HEK293 (cell line): ENCODE data around the gene SNAP91.

Source experiments
- BCL11A ChIP-seq: fragments of 450-650 bp; formaldehyde crosslinking; IDR thresholded peaks from 2 replicates; pipeline ENCODE4 v1.5.1; 2016; ENCODE audit warnings: low read depth, missing biosample characterization, missing genetic modification characterization
- BCL11B ChIP-seq: fragments of 450-650 bp; formaldehyde crosslinking; IDR thresholded peaks from 2 replicates; pipeline ENCODE4 v1.5.1; 2016; ENCODE audit warnings: low read depth, missing biosample characterization, missing genetic modification characterization
- EGR2 ChIP-seq: fragments of 450-650 bp; formaldehyde crosslinking; IDR thresholded peaks from 2 replicates; pipeline ENCODE4 v1.5.1; 2016; ENCODE audit warnings: low read depth, missing biosample characterization, missing genetic modification characterization
- GLIS1 ChIP-seq: fragments of 450-650 bp; formaldehyde crosslinking; IDR thresholded peaks from 2 replicates; pipeline ENCODE4 v1.5.1; 2016; ENCODE audit warnings: missing biosample characterization, missing genetic modification characterization
- GLIS2 ChIP-seq: fragments of 450-650 bp; formaldehyde crosslinking; IDR thresholded peaks from 2 replicates; pipeline ENCODE4 v1.5.1; 2016; ENCODE audit warnings: missing biosample characterization, missing genetic modification characterization
- KLF1 ChIP-seq: fragments of 450-650 bp; formaldehyde crosslinking; IDR thresholded peaks from 2 replicates; pipeline ENCODE4 v1.5.1; 2016; ENCODE audit warnings: missing biosample characterization, missing genetic modification characterization
- KLF16 ChIP-seq: fragments of 450-650 bp; formaldehyde crosslinking; IDR thresholded peaks from 2 replicates; pipeline ENCODE4 v1.5.1; 2017; ENCODE audit warnings: missing biosample characterization, missing genetic modification characterization
- KLF17 ChIP-seq: fragments of 450-650 bp; formaldehyde crosslinking; IDR thresholded peaks from 2 replicates; pipeline ENCODE4 v1.5.1; 2016; ENCODE audit warnings: missing biosample characterization, missing genetic modification characterization
- KLF7 ChIP-seq: fragments of 450-650 bp; formaldehyde crosslinking; IDR thresholded peaks from 2 replicates; pipeline ENCODE4 v1.5.1; 2016; ENCODE audit warnings: missing biosample characterization, missing genetic modification characterization, borderline replicate concordance
- KLF8 ChIP-seq: fragments of 450-650 bp; formaldehyde crosslinking; IDR thresholded peaks from 2 replicates; pipeline ENCODE4 v1.5.1; 2016; ENCODE audit warnings: missing biosample characterization, missing genetic modification characterization
- SP2 ChIP-seq: fragments of 450-650 bp; formaldehyde crosslinking; IDR thresholded peaks from 2 replicates; pipeline ENCODE4 v1.5.1; 2016; ENCODE audit warnings: missing biosample characterization, missing genetic modification characterization
- SP7 ChIP-seq: fragments of 450-650 bp; formaldehyde crosslinking; IDR thresholded peaks from 2 replicates; pipeline ENCODE4 v1.5.1; 2016; ENCODE audit warnings: missing biosample characterization, missing genetic modification characterization
- ZBTB26 ChIP-seq: fragments of 450-650 bp; formaldehyde crosslinking; optimal IDR thresholded peaks from 2 replicates; pipeline ENCODE3; 2016; ENCODE audit warnings: missing biosample characterization, mild to moderate bottlenecking, missing genetic modification characterization
- ZBTB48 ChIP-seq: fragments of 450-650 bp; formaldehyde crosslinking; IDR thresholded peaks from 2 replicates; pipeline ENCODE4 v1.5.1; 2016; ENCODE audit warnings: missing biosample characterization, missing genetic modification characterization
- ZBTB49 ChIP-seq: fragments of 450-650 bp; formaldehyde crosslinking; IDR thresholded peaks from 2 replicates; pipeline ENCODE4 v1.5.1; 2016; ENCODE audit warnings: missing biosample characterization, missing genetic modification characterization, low read depth
- ZFP69B ChIP-seq: fragments of 450-650 bp; formaldehyde crosslinking; IDR thresholded peaks from 2 replicates; pipeline ENCODE4 v1.5.1; 2016; ENCODE audit warnings: missing biosample characterization, missing genetic modification characterization
- ZNF132 ChIP-seq: fragments of 450-650 bp; formaldehyde crosslinking; IDR thresholded peaks from 2 replicates; pipeline ENCODE4 v1.5.1; 2017; ENCODE audit warnings: missing biosample characterization, missing genetic modification characterization, borderline replicate concordance
- ZNF174 ChIP-seq: fragments of 450-650 bp; formaldehyde crosslinking; IDR thresholded peaks from 2 replicates; pipeline ENCODE4 v1.5.0; 2017; ENCODE audit warnings: missing biosample characterization, mild to moderate bottlenecking, missing genetic modification characterization
- ZNF175 ChIP-seq: fragments of 450-650 bp; formaldehyde crosslinking; IDR thresholded peaks from 2 replicates; pipeline ENCODE4 v1.5.1; 2016; ENCODE audit warnings: missing biosample characterization, missing genetic modification characterization
- ZNF2 ChIP-seq: fragments of 450-650 bp; formaldehyde crosslinking; IDR thresholded peaks from 2 replicates; pipeline ENCODE4 v1.5.1; 2016; ENCODE audit warnings: missing biosample characterization, missing genetic modification characterization
- ZNF221 ChIP-seq: fragments of 450-650 bp; formaldehyde crosslinking; IDR thresholded peaks from 2 replicates; pipeline ENCODE4 v1.5.1; 2017; ENCODE audit warnings: missing biosample characterization, missing genetic modification characterization, borderline replicate concordance
- ZNF248 ChIP-seq: fragments of 450-650 bp; formaldehyde crosslinking; IDR thresholded peaks from 2 replicates; pipeline ENCODE4 v1.5.1; 2017; ENCODE audit warnings: missing biosample characterization, missing genetic modification characterization
- ZNF335 ChIP-seq: fragments of 450-650 bp; formaldehyde crosslinking; conservative IDR thresholded peaks from 2 replicates; pipeline ENCODE4 v1.5.1; 2016; ENCODE audit warnings: missing biosample characterization, missing genetic modification characterization
- ZNF404 ChIP-seq: fragments of 450-650 bp; formaldehyde crosslinking; IDR thresholded peaks from 2 replicates; pipeline ENCODE4 v1.5.1; 2017; ENCODE audit warnings: missing biosample characterization, missing genetic modification characterization
- ZNF48 ChIP-seq: fragments of 450-650 bp; formaldehyde crosslinking; IDR thresholded peaks from 2 replicates; pipeline ENCODE4 v1.5.1; 2016; ENCODE audit warnings: missing biosample characterization, missing genetic modification characterization
- ZNF521 ChIP-seq: fragments of 450-650 bp; formaldehyde crosslinking; IDR thresholded peaks from 2 replicates; pipeline ENCODE4 v1.5.1; 2017; ENCODE audit warnings: missing biosample characterization, mild to moderate bottlenecking, missing genetic modification characterization
- ZNF561 ChIP-seq: fragments of 450-650 bp; IDR thresholded peaks from 2 replicates; pipeline ENCODE4 v1.5.1; 2018; ENCODE audit warnings: missing biosample characterization, missing genetic modification characterization, borderline replicate concordance
- ZNF585B ChIP-seq: fragments of 450-650 bp; formaldehyde crosslinking; IDR thresholded peaks from 2 replicates; pipeline ENCODE4 v1.5.1; 2016; ENCODE audit warnings: missing biosample characterization, missing genetic modification characterization
- ZNF600 ChIP-seq: fragments of 450-650 bp; formaldehyde crosslinking; IDR thresholded peaks from 2 replicates; pipeline ENCODE4 v1.5.1; 2016; ENCODE audit warnings: missing biosample characterization, missing genetic modification characterization
- ZNF623 ChIP-seq: fragments of 450-650 bp; formaldehyde crosslinking; IDR thresholded peaks from 2 replicates; pipeline ENCODE4 v1.5.1; 2016; ENCODE audit warnings: missing biosample characterization, missing genetic modification characterization
- ZNF629 ChIP-seq: fragments of 450-650 bp; formaldehyde crosslinking; IDR thresholded peaks from 2 replicates; pipeline ENCODE4 v1.5.1; 2017; ENCODE audit warnings: missing biosample characterization, missing genetic modification characterization
- ZNF777 ChIP-seq: fragments of 450-650 bp; formaldehyde crosslinking; IDR thresholded peaks from 2 replicates; pipeline ENCODE4 v1.5.1; 2017; ENCODE audit warnings: missing biosample characterization, missing genetic modification characterization, borderline replicate concordance
- ZNF785 ChIP-seq: fragments of 450-650 bp; formaldehyde crosslinking; IDR thresholded peaks from 2 replicates; pipeline ENCODE4 v1.5.1; 2016; ENCODE audit warnings: missing biosample characterization, missing genetic modification characterization
- ZNF830 ChIP-seq: fragments of 450-650 bp; IDR thresholded peaks from 2 replicates; pipeline ENCODE4 v1.5.0; 2018; ENCODE audit warnings: missing biosample characterization, missing genetic modification characterization, low read depth, mild to moderate bottlenecking, moderate library complexity
- ZNF837 ChIP-seq: fragments of 450-650 bp; formaldehyde crosslinking; IDR thresholded peaks from 2 replicates; pipeline ENCODE4 v1.5.1; 2016; ENCODE audit warnings: missing biosample characterization, missing genetic modification characterization
- TF ChIP-seq, protein P1 (sequence below): fragments of 450-650 bp; formaldehyde crosslinking; IDR thresholded peaks from 2 replicates; pipeline ENCODE4 v1.5.1; 2016; ENCODE audit warnings: missing biosample characterization, missing genetic modification characterization

SNAP91 gene

DNA sequence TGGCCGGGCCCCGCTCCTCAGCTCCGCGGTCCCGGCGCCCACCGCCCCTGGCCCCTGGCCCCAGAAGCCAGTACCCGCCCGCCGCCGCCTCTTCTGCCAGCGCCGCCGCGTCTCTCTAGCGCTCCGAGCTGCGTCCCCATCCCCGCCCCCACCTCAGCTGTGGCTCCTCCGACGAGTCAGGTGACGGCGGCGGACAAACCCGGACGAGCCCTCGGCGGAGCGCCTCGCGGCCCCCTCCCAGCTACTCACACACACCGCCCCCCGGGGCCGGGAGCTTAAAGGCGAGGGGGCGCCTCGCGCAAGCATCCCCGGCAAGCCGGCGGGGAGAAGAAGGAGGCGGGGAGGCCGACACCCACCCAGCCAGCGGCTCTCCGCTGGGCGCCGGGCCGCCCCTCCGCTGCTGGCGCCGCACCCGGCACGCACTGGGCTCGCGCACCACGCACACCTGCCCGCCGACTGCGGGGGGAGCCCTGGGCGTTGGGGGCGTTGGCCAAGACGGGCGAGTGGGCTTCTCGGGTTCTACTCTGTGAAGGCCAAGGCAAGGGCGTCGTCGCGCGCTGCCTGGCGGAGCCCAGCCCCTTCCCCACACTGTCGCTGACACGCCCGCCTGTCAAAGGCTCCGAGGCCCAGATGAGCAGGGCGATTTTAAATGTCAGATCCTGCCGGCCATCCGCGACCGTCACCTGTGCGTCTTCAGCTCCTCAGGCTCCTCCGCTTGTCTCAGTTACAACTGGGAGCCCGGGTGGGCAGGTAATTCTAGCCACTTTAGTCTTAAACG is at the start of gene SNAP91 (continued):
- TF ChIP-seq KLF17 (tag by site-specific recombination) (0 out of 2 replicates have a peak, but pooled peaks have one; percentile 49), ZNF221 (tag by site-specific recombination) (no peak), ZNF48 (tag by site-specific recombination) (no peak), ZNF600 (peak; percentile 69), ZNF561 (peak; percentile 97), ZNF248 (tag by site-specific recombination) (no peak), ZBTB48 (tag by site-specific recombination) (peak; percentile 25; the same call in 1 of the 2 replicates), SP2 (peak; percentile 82), ZNF777 (tag by site-specific recombination) (peak; percentile 77), ZNF404 (tag by site-specific recombination) (no peak), ZNF585B (tag by site-specific recombination) (no peak), ZNF521 (tag by site-specific recombination) (no peak), EGR2 (peak; percentile 76), ZBTB26 (peak; percentile 91), KLF1 (tag by site-specific recombination) (peak; percentile 84; the same call in 1 of the 2 replicates), ZNF175 (tag by site-specific recombination) (no peak), BCL11B (tag by site-specific recombination) (peak; percentile 28; the same call in 1 of the 2 replicates), ZNF174 (tag by site-specific recombination) (no peak), ZNF629 (tag by site-specific recombination) (no peak), ZNF785 (tag by site-specific recombination) (no peak), GLIS2 (tag by site-specific recombination) (peak; percentile 98), ZNF830 (tag by site-specific recombination) (no peak), SP7 (peak; percentile 15; the same call in 1 of the 2 replicates), BCL11A (no peak), ZNF837 (tag by site-specific recombination) (no peak), GLIS1 (tag by site-specific recombination) (peak; percentile 85), ZFP69B (tag by site-specific recombination) (no peak), KLF16 (peak; percentile 49; the same call in 1 of the 2 replicates), ZNF623 (tag by site-specific recombination) (no peak), ZNF335 (tag by site-specific recombination) (peak; percentile 78), KLF8 (peak; percentile 88; the same call in 1 of the 2 replicates), ZNF2 (tag by site-specific recombination) (no peak), KLF7 (tag by site-specific recombination) (no peak), ZBTB49 (tag by site-specific recombination) (no peak), ZNF132 (tag by site-specific recombination) (no peak)
- TF ChIP-seq, protein P1, sequence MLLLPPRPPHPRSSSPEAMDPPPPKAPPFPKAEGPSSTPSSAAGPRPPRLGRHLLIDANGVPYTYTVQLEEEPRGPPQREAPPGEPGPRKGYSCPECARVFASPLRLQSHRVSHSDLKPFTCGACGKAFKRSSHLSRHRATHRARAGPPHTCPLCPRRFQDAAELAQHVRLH (tag by site-specific recombination): no peak
